ENCODE results near the gene NQO1.

The NQO1 gene

GRCh38 chr16:69745959-69746358 lies 19.6 kb upstream of the NQO1 start:
- Histone ChIP-seq H3K4me2 (no peak overlapping the region), H3K4me3 (IDR thresholded peaks at IDR 0.05; ENCODE audit: insufficient read depth, low read depth, low read length) (no peak overlapping the region), H4K20me1 (ENCODE audit: insufficient read depth) (no peaks in the 10 kb centered on the region), H3K36me3 (ENCODE audit: insufficient read depth) (peaks cover 30% of the 10 kb centered on the region; the same call in 1 of the 2 replicates), H3K79me2 (ENCODE audit: insufficient read depth, low read depth) (peaks cover 24% of the 10 kb centered on the region; the same call in 1 of the 2 replicates), H3K27me3 (ENCODE audit: insufficient read depth, low read depth) (no peaks in the 10 kb centered on the region), H3K9ac (no peak overlapping the region), H3K4me1 (ENCODE audit: low read depth, poor library complexity, severe bottlenecking) (no peaks in the 10 kb centered on the region), H3K27ac (no peak overlapping the region), H2AFZ (ENCODE audit: low read depth) (no peak overlapping the region)
- TF ChIP-seq CTCF (conservative IDR thresholded peaks at IDR 0.05; ENCODE audit: low read depth, low read length) = no peak

GRCh38 chr16:69745232-69745612 lies 18.9 kb upstream of the NQO1 start:
- no peak for TF ChIP-seq CTCF (conservative IDR thresholded peaks at IDR 0.05; ENCODE audit: low read depth, low read length)
- Histone ChIP-seq H2AFZ (ENCODE audit: low read depth) (no peak overlapping the region), H3K36me3 (ENCODE audit: insufficient read depth) (peaks cover 30% of the 10 kb centered on the region; the same call in 1 of the 2 replicates), H3K4me2 (no peak overlapping the region), H3K27me3 (ENCODE audit: insufficient read depth, low read depth) (no peaks in the 10 kb centered on the region), H3K27ac (no peak overlapping the region), H3K4me1 (ENCODE audit: low read depth, poor library complexity, severe bottlenecking) (no peaks in the 10 kb centered on the region), H3K79me2 (ENCODE audit: insufficient read depth, low read depth) (peaks cover 17% of the 10 kb centered on the region; the same call in 1 of the 2 replicates), H3K4me3 (IDR thresholded peaks at IDR 0.05; ENCODE audit: insufficient read depth, low read depth, low read length) (no peak overlapping the region), H3K9ac (no peak overlapping the region), H4K20me1 (ENCODE audit: insufficient read depth) (no peaks in the 10 kb centered on the region)

GRCh38 chr16:69744363-69745231 lies 18.2 kb upstream of the NQO1 start:
- Histone ChIP-seq H3K79me2 (ENCODE audit: insufficient read depth, low read depth) (peaks cover 14% of the 10 kb centered on the region; the same call in 1 of the 2 replicates), H3K4me1 (ENCODE audit: low read depth, poor library complexity, severe bottlenecking) (no peaks in the 10 kb centered on the region), H3K36me3 (ENCODE audit: insufficient read depth) (peaks cover 30% of the 10 kb centered on the region; the same call in 1 of the 2 replicates), H2AFZ (ENCODE audit: low read depth) (no peak overlapping the region), H3K9ac (no peak overlapping the region), H3K4me2 (no peak overlapping the region), H3K27me3 (ENCODE audit: insufficient read depth, low read depth) (no peaks in the 10 kb centered on the region), H4K20me1 (ENCODE audit: insufficient read depth) (no peaks in the 10 kb centered on the region), H3K4me3 (IDR thresholded peaks at IDR 0.05; ENCODE audit: insufficient read depth, low read depth, low read length) (no peak overlapping the region), H3K27ac (no peak overlapping the region)
- no peak for TF ChIP-seq CTCF (conservative IDR thresholded peaks at IDR 0.05; ENCODE audit: low read depth, low read length)

- Histone ChIP-seq H2AFZ (ENCODE audit: low read depth) (no peak overlapping the region), H3K36me3 (ENCODE audit: insufficient read depth) (peaks cover 21% of the 10 kb centered on the region; the same call in 1 of the 2 replicates), H3K4me2 (no peak overlapping the region), H4K20me1 (ENCODE audit: insufficient read depth) (no peaks in the 10 kb centered on the region), H3K4me3 (IDR thresholded peaks at IDR 0.05; ENCODE audit: insufficient read depth, low read depth, low read length) (no peak overlapping the region), H3K79me2 (ENCODE audit: insufficient read depth, low read depth) (peaks cover 7% of the 10 kb centered on the region; the same call in 1 of the 2 replicates), H3K27ac (no peak overlapping the region), H3K9ac (no peak overlapping the region), H3K4me1 (ENCODE audit: low read depth, poor library complexity, severe bottlenecking) (no peaks in the 10 kb centered on the region), H3K27me3 (ENCODE audit: insufficient read depth, low read depth) (no peaks in the 10 kb centered on the region)
- no peak for TF ChIP-seq CTCF (conservative IDR thresholded peaks at IDR 0.05; ENCODE audit: low read depth, low read length)
Observed at GRCh38 chr16:69741951-69742904, 15.9 kb upstream of the NQO1 start.

All from KMS-11 (cell line).